C1 segment of cervical spinal cord (tissue), 14 donors: ENCODE data around the gene CLEC19A.

Experiments
- DNase-seq, 14 donors: peaks; one replicate each; lab custom pipeline; 2025; lab: John Stamatoyannopoulos, UW

CLEC19A gene

GRCh38 chr16:19285431-19285830 lies at the start of gene CLEC19A:
Gene CLEC19A (plus strand): TSS chr16:19285731. CDS start chr16:19285852, 121 bp downstream.
- no peak for DNase-seq

- DNase-seq, result no peak
These were observed 49.6 kb upstream of the CLEC19A start for GRCh38 chr16:19235886-19236285.

- no peak for DNase-seq
These were observed 48.8 kb upstream of the CLEC19A start for GRCh38 chr16:19236561-19237209.

GRCh38 chr16:19238406-19238805 lies 47.1 kb upstream of the CLEC19A start:
- no peak for DNase-seq

GRCh38 chr16:19239511-19240155 lies 45.9 kb upstream of the CLEC19A start:
- no peak for DNase-seq

GRCh38 chr16:19240494-19240893 lies 45.0 kb upstream of the CLEC19A start:
- no peak for DNase-seq

- no peak for DNase-seq
These were observed 44.0 kb upstream of the CLEC19A start for GRCh38 chr16:19241512-19241911.

GRCh38 chr16:19242186-19242585 lies 43.3 kb upstream of the CLEC19A start:
- no peak for DNase-seq

- no peak for DNase-seq
These were observed 42.5 kb upstream of the CLEC19A start for GRCh38 chr16:19242987-19243575.

- DNase-seq, result no peak
These were observed 40.1 kb upstream of the CLEC19A start for GRCh38 chr16:19245326-19245925.

- no peak for DNase-seq
These were observed 32.6 kb upstream of the CLEC19A start for GRCh38 chr16:19252904-19253303.

- no peak for DNase-seq
These were observed 30.9 kb upstream of the CLEC19A start for GRCh38 chr16:19254611-19255010.

- no peak for DNase-seq
These were observed 21.3 kb upstream of the CLEC19A start for GRCh38 chr16:19264123-19264673.

GRCh38 chr16:19265380-19265930 lies 20.1 kb upstream of the CLEC19A start:
- DNase-seq, result peak in 2 of 14 donors; percentile 1 to 12

- no peak for DNase-seq
These were observed 18.8 kb upstream of the CLEC19A start for GRCh38 chr16:19266774-19267173.

GRCh38 chr16:19269098-19269497 lies 16.4 kb upstream of the CLEC19A start:
- no peak for DNase-seq

GRCh38 chr16:19274165-19274797 lies 11.2 kb upstream of the CLEC19A start:
- DNase-seq, result peak in 1 of 14 donors; percentile 32

GRCh38 chr16:19278403-19278802 lies 7.1 kb upstream of the CLEC19A start:
- DNase-seq, result no peak

GRCh38 chr16:19281246-19281645 lies 4.3 kb upstream of the CLEC19A start:
- no peak for DNase-seq

- no peak for DNase-seq
These were observed 3.4 kb upstream of the CLEC19A start for GRCh38 chr16:19282101-19282500.

GRCh38 chr16:19283637-19284036 lies 1.9 kb upstream of the CLEC19A start:
- no peak for DNase-seq
